AG04449 (cell line): ENCODE data around the gene ACTR2.
"Not testable (repeated sequence)": the region's sequence is repeated elsewhere in the genome, so short reads cannot be mapped to it uniquely, and the experiment has no call there.

Experiments
- CTCF ChIA-PET: fragments of 350-600 bp; formaldehyde crosslinking; extraction: SDS; loops from one replicate; lab custom pipeline; 2021; ENCODE audit warnings: antibody characterized with exemption; lab: Yijun Ruan, JAX
- POLR2A ChIA-PET: fragments of 400-600, 350-600 bp; formaldehyde crosslinking; extraction: SDS; loops from one replicate; lab custom pipeline; 2020; ENCODE audit warnings: antibody characterized with exemption, inconsistent platforms; lab: Yijun Ruan, JAX
- DNase-seq: peaks from one replicate; pipeline ENCODE4 v3.0.0-alpha.2; 2010; ENCODE audit warnings: low read depth, low spot score
- H3K4me3 ChIP-seq: 2 replicates; pipeline ENCODE4 v1.5.1; 2011; ENCODE audit warnings: low read depth, mild to moderate bottlenecking, control low read depth, low read length
- TF ChIP-seq, protein P1 (sequence below): IDR thresholded peaks from one replicate; pipeline ENCODE4 v1.5.1; 2011; ENCODE audit warnings: mild to moderate bottlenecking, moderate library complexity, low read length, control low read depth, inconsistent platforms; ENCODE audit not compliant: insufficient read depth; ENCODE audit errors: missing control alignments

ACTR2 gene

DNA sequence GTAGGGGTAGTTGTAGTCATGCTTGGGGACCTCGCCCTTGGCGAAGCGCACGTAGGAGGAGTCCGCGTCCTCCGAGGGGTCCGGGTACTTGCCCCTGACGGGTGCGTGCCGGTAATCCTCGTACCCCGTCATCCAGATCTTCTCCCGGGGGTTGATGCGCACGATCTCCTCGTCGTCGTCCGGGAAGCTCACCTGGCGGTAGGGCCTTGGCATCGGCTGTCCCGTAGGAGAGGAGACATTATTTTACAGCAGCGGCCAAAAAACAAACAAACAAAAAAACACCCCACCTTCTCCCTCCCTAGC is 86.3 kb downstream of the ACTR2 start:
- ChIA-PET POLR2A (no interaction called here), CTCF (no interaction called here)
- TF ChIP-seq, protein P1, sequence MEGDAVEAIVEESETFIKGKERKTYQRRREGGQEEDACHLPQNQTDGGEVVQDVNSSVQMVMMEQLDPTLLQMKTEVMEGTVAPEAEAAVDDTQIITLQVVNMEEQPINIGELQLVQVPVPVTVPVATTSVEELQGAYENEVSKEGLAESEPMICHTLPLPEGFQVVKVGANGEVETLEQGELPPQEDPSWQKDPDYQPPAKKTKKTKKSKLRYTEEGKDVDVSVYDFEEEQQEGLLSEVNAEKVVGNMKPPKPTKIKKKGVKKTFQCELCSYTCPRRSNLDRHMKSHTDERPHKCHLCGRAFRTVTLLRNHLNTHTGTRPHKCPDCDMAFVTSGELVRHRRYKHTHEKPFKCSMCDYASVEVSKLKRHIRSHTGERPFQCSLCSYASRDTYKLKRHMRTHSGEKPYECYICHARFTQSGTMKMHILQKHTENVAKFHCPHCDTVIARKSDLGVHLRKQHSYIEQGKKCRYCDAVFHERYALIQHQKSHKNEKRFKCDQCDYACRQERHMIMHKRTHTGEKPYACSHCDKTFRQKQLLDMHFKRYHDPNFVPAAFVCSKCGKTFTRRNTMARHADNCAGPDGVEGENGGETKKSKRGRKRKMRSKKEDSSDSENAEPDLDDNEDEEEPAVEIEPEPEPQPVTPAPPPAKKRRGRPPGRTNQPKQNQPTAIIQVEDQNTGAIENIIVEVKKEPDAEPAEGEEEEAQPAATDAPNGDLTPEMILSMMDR = no peak
- H3K4me3 ChIP-seq = no peak overlapping the region
- no peak for DNase-seq

DNA sequence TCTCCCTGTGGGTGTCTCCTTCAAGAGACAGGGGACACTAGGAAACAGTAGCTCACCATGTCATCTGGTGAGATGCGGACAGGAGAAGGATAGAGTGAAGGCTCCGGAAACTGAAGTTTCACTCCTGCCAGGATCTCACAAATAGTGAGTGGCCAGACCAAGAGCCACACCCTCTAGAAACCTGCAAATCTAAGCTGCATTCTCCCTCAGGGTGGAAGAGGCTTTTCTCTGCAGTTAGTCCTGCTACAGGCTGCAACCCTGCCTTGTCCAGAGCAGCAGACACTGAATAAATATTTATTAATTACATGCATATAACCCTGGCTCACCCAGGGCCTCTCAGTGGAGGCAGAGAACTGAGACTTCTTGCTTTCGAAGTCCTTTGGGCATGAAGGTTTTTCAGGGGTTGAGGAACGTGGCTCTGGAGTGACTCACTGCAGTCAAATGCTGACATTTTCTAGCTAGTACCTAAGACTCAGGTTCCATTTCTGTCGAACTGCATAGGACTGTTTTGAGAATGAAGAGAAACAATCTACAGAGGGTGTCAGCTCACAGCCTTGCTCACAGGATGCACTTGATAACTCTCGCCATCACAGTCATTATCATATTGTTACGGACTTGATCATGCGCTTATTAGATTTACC is 87.3 kb downstream of the ACTR2 start:
- POLR2A ChIA-PET = no interaction called here
- no peak for DNase-seq
- CTCF ChIA-PET = no interaction called here
- H3K4me3 ChIP-seq = no peak overlapping the region
- TF ChIP-seq, protein P1 = no peak

DNA sequence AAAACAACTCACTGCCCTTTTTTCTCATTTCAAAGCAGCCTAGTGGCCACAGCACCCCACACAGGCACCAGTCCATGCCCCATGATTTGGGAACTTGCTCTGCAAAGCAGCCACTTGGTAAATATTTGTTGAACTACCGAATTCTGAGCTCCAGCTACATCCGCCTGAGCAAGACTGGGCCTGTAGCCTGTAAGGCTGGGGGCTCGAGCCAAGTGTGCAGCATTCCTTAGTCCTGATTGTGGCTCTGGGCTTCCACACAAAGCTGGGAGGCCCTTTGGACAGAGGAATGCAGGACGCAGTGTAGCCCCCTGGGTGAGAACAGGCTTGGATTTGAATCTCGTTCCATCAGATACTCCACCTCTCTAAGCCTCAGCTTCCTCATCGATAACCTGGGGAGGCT is 88.4 kb downstream of the ACTR2 start:
- ChIA-PET CTCF (interaction anchor here (1.0 kb wide), 1 partner anchor 15 kb away, joined by 3 read pairs; no protein-coding TSS in a partner anchor), POLR2A (no interaction called here)
- DNase-seq = no peak
- no peak overlapping the region for H3K4me3 ChIP-seq
- TF ChIP-seq, protein P1 = no peak

DNA sequence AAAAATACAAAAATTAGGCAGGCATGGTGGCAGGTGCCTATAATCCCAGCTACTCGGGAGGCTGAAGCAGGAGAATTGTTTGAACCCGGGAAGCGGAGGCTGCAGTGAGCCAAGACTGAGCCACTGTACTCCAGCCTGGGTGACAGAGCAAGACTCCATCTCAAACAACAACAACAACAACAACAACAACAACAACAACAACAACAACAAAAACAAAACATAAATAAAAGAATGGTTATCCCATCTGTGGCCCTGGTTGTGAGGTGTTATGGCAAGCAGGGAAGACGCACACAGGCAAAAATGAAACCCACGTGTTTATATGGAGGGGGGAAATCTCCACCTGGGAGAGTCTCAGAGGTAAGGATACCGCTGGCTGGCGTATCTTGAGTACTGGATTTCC is 89.7 kb downstream of the ACTR2 start:
- DNase-seq, POLR2A ChIA-PET, H3K4me3 ChIP-seq: not testable (repeated sequence)
- CTCF ChIA-PET = interaction anchor here (1.4 kb wide), 1 partner anchor 15 kb away, joined by 3 read pairs; no protein-coding TSS in a partner anchor

DNA sequence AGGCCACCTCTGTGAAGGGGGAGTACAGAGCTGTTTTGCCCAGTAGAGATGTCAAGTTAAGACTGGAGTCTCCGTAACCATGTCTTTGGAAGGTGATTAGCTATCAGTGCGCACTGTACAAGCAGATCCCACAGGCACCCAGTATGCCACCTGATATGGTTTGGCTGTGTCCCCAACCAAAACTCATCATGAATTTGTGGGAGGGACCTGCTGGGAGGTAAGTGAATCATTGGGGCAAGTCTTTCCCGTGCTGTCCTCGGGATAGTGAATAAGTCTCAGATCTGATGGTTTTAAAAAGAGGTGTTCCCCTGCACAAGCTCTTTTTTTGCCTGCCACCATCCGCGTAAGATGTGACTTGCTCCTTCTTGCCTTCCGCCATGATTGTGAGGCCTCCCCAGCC is 90.2 kb downstream of the ACTR2 start:
- ChIA-PET POLR2A (no interaction called here), CTCF (interaction anchor here (1.4 kb wide), 1 partner anchor 16 kb away, joined by 3 read pairs; no protein-coding TSS in a partner anchor)
- TF ChIP-seq, protein P1 = no peak
- no peak overlapping the region for H3K4me3 ChIP-seq
- DNase-seq = no peak

DNA sequence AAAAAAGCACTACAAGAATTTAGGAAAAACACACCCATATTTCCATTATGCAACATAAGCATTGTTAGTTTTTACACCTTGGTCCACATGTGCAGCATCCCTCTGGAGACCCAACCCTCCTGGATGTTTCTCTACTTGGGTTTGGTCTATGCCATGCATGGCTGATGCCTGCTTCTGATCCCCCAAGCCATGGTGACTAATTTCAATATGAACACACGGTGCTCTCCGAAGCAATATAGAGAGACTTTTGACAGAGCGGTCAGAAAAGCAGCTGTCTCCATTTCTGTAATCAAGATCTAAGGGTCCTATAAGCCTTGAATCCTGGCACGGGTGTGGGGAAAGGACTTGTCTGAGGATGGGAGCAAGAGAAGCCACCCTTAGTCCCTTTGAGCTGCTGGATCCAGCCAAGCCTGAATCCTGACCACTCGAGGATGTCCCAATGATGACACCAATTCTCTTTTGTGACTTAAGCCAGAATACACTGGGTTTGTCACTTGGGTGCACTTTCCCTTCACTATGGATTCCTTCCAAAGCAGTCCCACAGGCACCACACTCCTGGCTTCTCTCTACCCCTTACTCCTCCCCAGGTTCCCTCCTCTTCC is 91.5 kb downstream of the ACTR2 start:
- TF ChIP-seq, protein P1 = no peak
- ChIA-PET CTCF (interaction anchor here (0.8 to 2.3 kb wide), 5 partner anchors 18 to 254 kb away, joined by 3 to 15 read pairs (median 3); no protein-coding TSS in a partner anchor), POLR2A (interaction anchor here (1.7 kb wide), 1 partner anchor 48 kb away, joined by 10 read pairs; no protein-coding TSS in a partner anchor)
- DNase-seq = no peak
- no peak overlapping the region for H3K4me3 ChIP-seq
